SH-SY5Y (cell line): ENCODE measurements around the gene SAP130.

Experiments used
- GATA2 ChIP-seq: IDR thresholded peaks from 2 replicates; pipeline ENCODE4 v1.6.1; 2011; ENCODE audit warnings: mild to moderate bottlenecking, low read depth, low read length
- GATA3 ChIP-seq: IDR thresholded peaks from 2 replicates; pipeline ENCODE4 v1.6.1; 2011; ENCODE audit warnings: low read depth, mild to moderate bottlenecking, low read length, moderate library complexity

Gene SAP130

DNA sequence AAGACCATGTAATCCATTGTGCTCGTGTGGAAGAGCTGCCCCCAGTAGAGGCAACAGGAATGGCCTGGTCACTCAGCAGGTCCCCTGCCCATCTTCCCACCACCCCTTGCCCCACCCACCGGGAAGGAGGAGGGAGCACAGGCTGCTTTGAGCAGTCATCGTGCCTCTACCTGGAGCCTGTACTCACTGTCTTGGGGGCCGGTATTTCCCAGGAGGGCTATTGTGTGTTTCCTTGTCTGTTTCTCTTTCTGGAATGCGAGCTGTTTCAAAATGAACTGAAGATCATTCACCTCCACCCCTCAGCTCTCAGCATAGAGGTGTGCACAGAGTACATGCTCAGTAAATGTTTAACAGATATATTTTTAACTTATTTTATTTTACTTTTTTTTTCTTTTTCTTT lies 134.4 kb downstream of the SAP130 start:
- TF ChIP-seq GATA3 (no peak), GATA2 (no peak)

DNA sequence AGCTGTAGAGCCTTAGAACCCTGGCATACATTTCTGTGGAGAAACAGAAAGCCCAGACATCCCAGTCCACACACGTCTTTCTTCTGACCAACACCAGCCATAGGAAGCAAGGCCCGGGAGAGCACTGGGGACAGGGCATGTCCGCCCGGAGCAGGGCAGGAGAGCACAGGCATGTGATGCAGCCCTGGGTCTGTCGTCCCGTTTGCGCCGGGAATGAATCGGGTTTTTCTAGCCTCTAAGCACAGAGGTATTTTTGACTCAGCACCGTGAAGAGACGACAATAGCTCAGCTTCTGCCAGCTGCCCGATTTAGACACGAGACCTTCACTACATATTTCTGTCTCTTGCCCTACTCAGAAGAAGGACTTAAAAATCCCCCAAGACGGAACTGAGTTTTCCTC lies 134.8 kb downstream of the SAP130 start:
- no peak for TF ChIP-seq GATA2
- TF ChIP-seq GATA3 = no peak

- TF ChIP-seq GATA3 (no peak), GATA2 (no peak)
These were observed 136.0 kb downstream of the SAP130 start for GRCh38 chr2:127891811-127892210.
